MV-4-11 (cell line): Measurements from ENCODE around the gene SCTR.

Source experiments
- DNase-seq: peaks from one replicate; lab custom pipeline; 2025; lab: John Stamatoyannopoulos, UW

Gene SCTR

GRCh38 chr2:119523952-119524694 is at the start of gene SCTR:
SCTR (minus strand) TSS chr2:119524483; CDS start chr2:119524226, 257 bp downstream.
- DNase-seq, result no peak

GRCh38 chr2:119567292-119567691 is 43.0 kb upstream of the SCTR start:
- no peak for DNase-seq

- no peak for DNase-seq
Observed at GRCh38 chr2:119565481-119565880, 41.2 kb upstream of the SCTR start.

GRCh38 chr2:119553687-119554344 is 29.5 kb upstream of the SCTR start:
- no peak for DNase-seq

GRCh38 chr2:119552902-119553301 is 28.6 kb upstream of the SCTR start:
- no peak for DNase-seq

GRCh38 chr2:119550856-119551255 is 26.6 kb upstream of the SCTR start:
- DNase-seq, result no peak

GRCh38 chr2:119550346-119550745 is 26.1 kb upstream of the SCTR start:
- DNase-seq, result no peak

GRCh38 chr2:119549241-119549640 is 25.0 kb upstream of the SCTR start:
- DNase-seq, result no peak

- DNase-seq, result no peak
Observed at GRCh38 chr2:119548516-119549120, 24.3 kb upstream of the SCTR start.

- DNase-seq, result no peak
Observed at GRCh38 chr2:119546447-119546767, 22.1 kb upstream of the SCTR start.

GRCh38 chr2:119545754-119546446 is 21.6 kb upstream of the SCTR start:
- DNase-seq, result no peak

GRCh38 chr2:119544939-119545475 is 20.7 kb upstream of the SCTR start:
- no peak for DNase-seq

GRCh38 chr2:119544075-119544938 is 20.0 kb upstream of the SCTR start, which contains the start of gene CFAP221:
CFAP221 (plus strand) TSS chr2:119544449; CDS start chr2:119546132, 1,683 bp downstream.
- DNase-seq, result peak; percentile 63

- no peak for DNase-seq
Observed at GRCh38 chr2:119541476-119541875, 17.2 kb upstream of the SCTR start.

GRCh38 chr2:119537792-119538191 is 13.5 kb upstream of the SCTR start:
- DNase-seq, result no peak

- no peak for DNase-seq
Observed at GRCh38 chr2:119536707-119537106, 12.4 kb upstream of the SCTR start.

GRCh38 chr2:119536211-119536610 is 11.9 kb upstream of the SCTR start:
- no peak for DNase-seq

GRCh38 chr2:119533560-119533959 is 9.3 kb upstream of the SCTR start:
- DNase-seq, result no peak

GRCh38 chr2:119531292-119531691 is 7.0 kb upstream of the SCTR start:
- DNase-seq, result no peak

- no peak for DNase-seq
Observed at GRCh38 chr2:119527999-119528398, 3.7 kb upstream of the SCTR start.

- no peak for DNase-seq
Observed at GRCh38 chr2:119525614-119526013, 1.3 kb upstream of the SCTR start.
